ENCODE results near the gene BRAF.

- no peak for TF ChIP-seq PATZ1 (CRISPR knock-in tag; IDR thresholded peaks at IDR 0.05; ENCODE audit: borderline replicate concordance)
- no peak for TF ChIP-seq TCF4 (CRISPR knock-in tag; IDR thresholded peaks at IDR 0.05; ENCODE audit: borderline replicate concordance)
- TF ChIP-seq CREB5 (CRISPR knock-in tag; IDR thresholded peaks at IDR 0.05; ENCODE audit: low read depth) = no peak
- TF ChIP-seq PPARA (CRISPR knock-in tag; IDR thresholded peaks at IDR 0.05; ENCODE audit: borderline replicate concordance) = no peak
- TF ChIP-seq ARNTL (CRISPR knock-in tag; IDR thresholded peaks at IDR 0.05; ENCODE audit: borderline replicate concordance, low read depth) = no peak
- TF ChIP-seq ZC3H10 (CRISPR knock-in tag; IDR thresholded peaks at IDR 0.05) = no peak
- no peak for TF ChIP-seq TOX (CRISPR knock-in tag; IDR thresholded peaks at IDR 0.05; ENCODE audit: borderline replicate concordance)
- no peak for TF ChIP-seq SNAI2 (CRISPR knock-in tag; IDR thresholded peaks at IDR 0.05)
Measured at GRCh38 chr7:140680886-140681285, 243.8 kb downstream of the BRAF start.
